ENCODE data around the gene LPP. TPM values are rescaled to one million over a fixed set of nuclear protein-coding genes. Genes with fewer than 3 reads are reported as not detected.

The LPP gene
- total RNA-seq, 2 experiments from 2014 or later: 27.5 to 31.8 TPM

- CTCF ChIA-PET: no interaction called here
- Mint-ChIP-seq H3K9me3 (no peaks in the 10 kb centered on the region), H3K4me3 (no peak overlapping the region), H3K4me1 (ENCODE audit: low read depth) (peaks cover 12% of the 10 kb centered on the region), H3K36me3 (ENCODE audit: low read depth) (no peaks in the 10 kb centered on the region), H3K27me3 (ENCODE audit: low read depth) (no peaks in the 10 kb centered on the region), H3K27ac (no peak overlapping the region)
- intact Hi-C loops (cut with micrococcal nuclease): no loop called here
- DNase-seq: no peak
These were observed 7.7 kb upstream of the LPP start for GRCh38 chr3:188146219-188146618.

- Mint-ChIP-seq H3K4me1 (ENCODE audit: low read depth) (peaks cover 18% of the 10 kb centered on the region), H3K27ac (no peak overlapping the region), H3K4me3 (no peak overlapping the region), H3K27me3 (ENCODE audit: low read depth) (no peaks in the 10 kb centered on the region), H3K36me3 (ENCODE audit: low read depth) (no peaks in the 10 kb centered on the region), H3K9me3 (no peaks in the 10 kb centered on the region)
- no peak for DNase-seq
- CTCF ChIA-PET: no interaction called here
- intact Hi-C loops (cut with micrococcal nuclease): no loop called here
These were observed 6.2 kb upstream of the LPP start for GRCh38 chr3:188147782-188148181.

- H3K9me3 Mint-ChIP-seq: no peaks in the 10 kb centered on the region
- H3K27ac Mint-ChIP-seq: no peak overlapping the region
- intact Hi-C loops (cut with micrococcal nuclease): no loop called here
- CTCF ChIA-PET: no interaction called here
- no peaks in the 10 kb centered on the region for H3K27me3 Mint-ChIP-seq (ENCODE audit: low read depth)
- H3K36me3 Mint-ChIP-seq (ENCODE audit: low read depth): no peaks in the 10 kb centered on the region
- H3K4me1 Mint-ChIP-seq (ENCODE audit: low read depth): peaks cover 23% of the 10 kb centered on the region
- no peak overlapping the region for H3K4me3 Mint-ChIP-seq
- DNase-seq: no peak
These were observed 5.6 kb upstream of the LPP start for GRCh38 chr3:188148318-188148717.

- H3K27me3 Mint-ChIP-seq (ENCODE audit: low read depth): no peaks in the 10 kb centered on the region
- peaks cover 26% of the 10 kb centered on the region for H3K4me1 Mint-ChIP-seq (ENCODE audit: low read depth)
- intact Hi-C loops (cut with micrococcal nuclease): no loop called here
- no peak overlapping the region for H3K4me3 Mint-ChIP-seq
- CTCF ChIA-PET: interaction anchor here (0.7 kb wide), 1 partner anchor 409 kb away, joined by 3 read pairs; no protein-coding TSS in a partner anchor
- H3K36me3 Mint-ChIP-seq (ENCODE audit: low read depth): no peaks in the 10 kb centered on the region
- H3K9me3 Mint-ChIP-seq: no peaks in the 10 kb centered on the region
- DNase-seq: no peak
- no peak overlapping the region for H3K27ac Mint-ChIP-seq
These were observed 4.4 kb upstream of the LPP start for GRCh38 chr3:188149587-188149986.

- peaks cover 1% of the 10 kb centered on the region for H3K36me3 Mint-ChIP-seq (ENCODE audit: low read depth)
- intact Hi-C loops (cut with micrococcal nuclease): loop anchor here (5.0 to 10.0 kb wide), 3 partner anchors 176 to 246 kb away; no protein-coding TSS in a partner anchor
- CTCF ChIA-PET: interaction anchor here (0.9 kb wide), 1 partner anchor 132 kb away, joined by 3 read pairs; no protein-coding TSS in a partner anchor
- DNase-seq: no peak
- no peak overlapping the region for H3K4me3 Mint-ChIP-seq
- no peaks in the 10 kb centered on the region for H3K27me3 Mint-ChIP-seq (ENCODE audit: low read depth)
- no peak overlapping the region for H3K27ac Mint-ChIP-seq
- peaks cover 38% of the 10 kb centered on the region for H3K4me1 Mint-ChIP-seq (ENCODE audit: low read depth)
- H3K9me3 Mint-ChIP-seq: no peaks in the 10 kb centered on the region
These were observed 3.0 kb upstream of the LPP start for GRCh38 chr3:188150982-188151381.

- peaks cover 43% of the 10 kb centered on the region for H3K4me1 Mint-ChIP-seq (ENCODE audit: low read depth)
- H3K4me3 Mint-ChIP-seq: no peak overlapping the region
- no peak for DNase-seq
- peaks cover 1% of the 10 kb centered on the region for H3K36me3 Mint-ChIP-seq (ENCODE audit: low read depth)
- no peaks in the 10 kb centered on the region for H3K9me3 Mint-ChIP-seq
- no peak overlapping the region for H3K27ac Mint-ChIP-seq
- no peaks in the 10 kb centered on the region for H3K27me3 Mint-ChIP-seq (ENCODE audit: low read depth)
- CTCF ChIA-PET: no interaction called here
- intact Hi-C loops (cut with micrococcal nuclease): loop anchor here (5.0 to 10.0 kb wide), 3 partner anchors 177 to 246 kb away; no protein-coding TSS in a partner anchor
These were observed 2.5 kb upstream of the LPP start for GRCh38 chr3:188151438-188151837.

GRCh38 chr3:188152660-188153436 lies 1.1 kb upstream of the LPP start:
- Mint-ChIP-seq H3K4me1 (ENCODE audit: low read depth) (peaks cover 51% of the 10 kb centered on the region), H3K27ac (peak overlapping the region; percentile 70), H3K27me3 (ENCODE audit: low read depth) (no peaks in the 10 kb centered on the region), H3K36me3 (ENCODE audit: low read depth) (peaks cover 1% of the 10 kb centered on the region), H3K9me3 (no peaks in the 10 kb centered on the region), H3K4me3 (peak overlapping the region; percentile 83)
- CTCF ChIA-PET: interaction anchor here (0.9 to 1.5 kb wide), 4 partner anchors 11 to 414 kb away, joined by 3 to 4 read pairs (median 3); partner anchors contain the start of gene BCL6
- intact Hi-C loops (cut with micrococcal nuclease): loop anchor here (1.0 to 10.0 kb wide), 5 partner anchors 170 to 762 kb away; no protein-coding TSS in a partner anchor
- DNase-seq: peak; percentile 45

GRCh38 chr3:188153437-188154013 lies 432 bp upstream of the LPP start:
- intact Hi-C loops (cut with micrococcal nuclease): loop anchor here (1.0 to 10.0 kb wide), 10 partner anchors 12 to 761 kb away; no protein-coding TSS in a partner anchor
- peak; percentile 70 for DNase-seq

GRCh38 chr3:188154809-188155574 lies 1.0 kb downstream of the LPP start:
- intact Hi-C loops (cut with micrococcal nuclease): loop anchor here (1.0 to 10.0 kb wide), 8 partner anchors 10 to 413 kb away; no protein-coding TSS in a partner anchor
- Mint-ChIP-seq H3K27me3 (ENCODE audit: low read depth) (no peaks in the 10 kb centered on the region), H3K27ac (peak overlapping the region; percentile 89), H3K9me3 (no peaks in the 10 kb centered on the region), H3K36me3 (ENCODE audit: low read depth) (peaks cover 4% of the 10 kb centered on the region), H3K4me3 (peak overlapping the region; percentile 83), H3K4me1 (ENCODE audit: low read depth) (peaks cover 57% of the 10 kb centered on the region)
- CTCF ChIA-PET: interaction anchor here (0.5 to 1.5 kb wide), 4 partner anchors 11 to 417 kb away, joined by 3 to 4 read pairs (median 3); no protein-coding TSS in a partner anchor
- no peak for DNase-seq

More at GRCh38 chr3:188153437-188154013, 432 bp upstream of the LPP start:
- CTCF ChIA-PET: interaction anchor here (0.9 to 1.5 kb wide), 4 partner anchors 11 to 415 kb away, joined by 3 to 4 read pairs (median 3); partner anchors contain the start of gene BCL6
- Mint-ChIP-seq H3K9me3 (no peaks in the 10 kb centered on the region), H3K4me3 (peak overlapping the region; percentile 83), H3K4me1 (ENCODE audit: low read depth) (peaks cover 49% of the 10 kb centered on the region), H3K27me3 (ENCODE audit: low read depth) (no peaks in the 10 kb centered on the region), H3K27ac (peak overlapping the region; percentile 70), H3K36me3 (ENCODE audit: low read depth) (peaks cover 1% of the 10 kb centered on the region)

GRCh38 chr3:188156056-188156455 lies 2.1 kb downstream of the LPP start:
- Mint-ChIP-seq H3K36me3 (ENCODE audit: low read depth) (peaks cover 11% of the 10 kb centered on the region), H3K4me1 (ENCODE audit: low read depth) (peaks cover 61% of the 10 kb centered on the region), H3K4me3 (no peak overlapping the region), H3K9me3 (no peaks in the 10 kb centered on the region), H3K27me3 (ENCODE audit: low read depth) (no peaks in the 10 kb centered on the region), H3K27ac (peak overlapping the region; percentile 27)
- CTCF ChIA-PET: interaction anchor here (1.3 kb wide), 1 partner anchor 10 kb away, joined by 3 read pairs; no protein-coding TSS in a partner anchor
- peak; percentile 44 for DNase-seq
- intact Hi-C loops (cut with micrococcal nuclease): loop anchor here (10.0 kb wide), 1 partner anchor 181 kb away; no protein-coding TSS in a partner anchor

GRCh38 chr3:188157407-188157806 lies 3.5 kb downstream of the LPP start:
- Mint-ChIP-seq H3K27ac (no peak overlapping the region), H3K36me3 (ENCODE audit: low read depth) (peaks cover 14% of the 10 kb centered on the region), H3K4me1 (ENCODE audit: low read depth) (peaks cover 55% of the 10 kb centered on the region), H3K9me3 (no peaks in the 10 kb centered on the region), H3K27me3 (ENCODE audit: low read depth) (no peaks in the 10 kb centered on the region), H3K4me3 (no peak overlapping the region)
- DNase-seq: no peak
- intact Hi-C loops (cut with micrococcal nuclease): loop anchor here (10.0 kb wide), 1 partner anchor 183 kb away; no protein-coding TSS in a partner anchor
- CTCF ChIA-PET: interaction anchor here (0.9 to 1.1 kb wide), 2 partner anchors 412 to 417 kb away, joined by 3 to 5 read pairs; partner anchors contain the start of gene BCL6

All from activated naive CD4-positive, alpha-beta T cell treated with anti-CD3 and anti-CD28 coated beads for 36 hours (primary cell).